HG03520 (cell line): Measurements from ENCODE around the gene AQP2.

Experiments
- ATAC-seq: cut with Tn5 transposase; IDR thresholded peaks from one replicate; pipeline ENCODE4 v1.9.1; 2021; ENCODE audit warnings: mild to moderate bottlenecking, moderate library complexity; ENCODE audit not compliant: unreplicated experiment

Gene AQP2

DNA sequence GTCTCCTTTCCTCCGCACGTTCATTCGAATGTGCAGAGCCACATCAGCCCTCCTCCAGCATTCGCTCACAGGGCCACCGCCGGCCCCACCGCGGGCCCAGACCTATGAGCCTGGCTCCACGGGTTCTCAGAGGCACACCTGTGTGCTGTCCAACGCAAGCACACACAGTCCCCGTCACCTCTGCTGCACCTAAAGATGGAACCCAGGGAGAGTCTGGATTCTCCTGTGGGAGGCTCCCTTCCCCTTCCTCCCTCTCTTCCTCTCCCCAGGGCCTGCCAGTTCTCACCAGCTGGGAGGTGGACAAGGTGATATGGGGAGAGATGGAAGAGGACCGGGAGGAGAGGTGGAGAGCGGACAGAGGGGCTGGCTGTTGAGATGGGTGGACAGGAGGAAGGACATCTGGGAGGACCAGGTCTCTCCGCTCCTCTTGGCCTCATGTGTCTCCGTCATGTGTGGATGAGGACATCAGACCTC is 17.3 kb downstream of the AQP2 start:
- ATAC-seq = no peak

DNA sequence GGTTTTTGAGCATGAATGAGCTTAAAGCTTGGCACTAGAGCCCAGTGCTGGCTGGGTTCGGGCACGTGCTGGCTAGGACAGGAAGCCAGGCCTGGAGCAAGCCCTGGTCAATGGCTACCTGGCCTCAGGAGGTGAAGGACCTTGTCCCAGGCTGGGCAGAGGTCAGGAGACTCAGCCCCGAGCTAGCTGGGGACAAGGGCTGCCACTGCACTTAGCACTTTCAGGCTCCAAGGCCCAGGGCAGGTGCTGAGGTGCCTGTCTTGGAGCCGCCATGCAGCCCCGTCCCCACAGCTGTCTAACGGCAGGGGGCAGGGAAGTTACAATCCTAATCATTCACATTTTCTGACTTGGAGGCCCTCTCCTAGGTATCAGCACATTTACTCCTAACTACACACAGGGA is 17.9 kb downstream of the AQP2 start:
- no peak for ATAC-seq

DNA sequence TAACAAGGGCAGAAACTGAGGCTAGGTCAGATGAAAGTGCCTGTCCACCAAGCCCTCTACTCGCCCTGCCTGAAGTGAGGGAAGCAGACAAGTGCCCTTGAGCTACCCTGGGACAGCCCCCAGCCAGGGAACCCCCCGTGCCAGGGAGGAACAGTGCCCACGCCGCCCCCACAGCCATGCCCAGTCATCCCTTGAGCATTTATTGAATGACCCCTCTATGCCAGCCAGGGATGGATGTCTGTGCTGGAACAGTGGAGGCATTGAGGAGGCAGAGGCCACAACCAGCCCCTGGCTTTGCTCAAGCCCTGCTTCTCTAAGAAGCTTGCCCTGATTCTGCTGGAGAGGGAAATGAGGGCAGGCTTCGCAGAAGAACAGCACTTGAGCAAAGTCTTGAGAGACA is 18.5 kb downstream of the AQP2 start:
- no peak for ATAC-seq

DNA sequence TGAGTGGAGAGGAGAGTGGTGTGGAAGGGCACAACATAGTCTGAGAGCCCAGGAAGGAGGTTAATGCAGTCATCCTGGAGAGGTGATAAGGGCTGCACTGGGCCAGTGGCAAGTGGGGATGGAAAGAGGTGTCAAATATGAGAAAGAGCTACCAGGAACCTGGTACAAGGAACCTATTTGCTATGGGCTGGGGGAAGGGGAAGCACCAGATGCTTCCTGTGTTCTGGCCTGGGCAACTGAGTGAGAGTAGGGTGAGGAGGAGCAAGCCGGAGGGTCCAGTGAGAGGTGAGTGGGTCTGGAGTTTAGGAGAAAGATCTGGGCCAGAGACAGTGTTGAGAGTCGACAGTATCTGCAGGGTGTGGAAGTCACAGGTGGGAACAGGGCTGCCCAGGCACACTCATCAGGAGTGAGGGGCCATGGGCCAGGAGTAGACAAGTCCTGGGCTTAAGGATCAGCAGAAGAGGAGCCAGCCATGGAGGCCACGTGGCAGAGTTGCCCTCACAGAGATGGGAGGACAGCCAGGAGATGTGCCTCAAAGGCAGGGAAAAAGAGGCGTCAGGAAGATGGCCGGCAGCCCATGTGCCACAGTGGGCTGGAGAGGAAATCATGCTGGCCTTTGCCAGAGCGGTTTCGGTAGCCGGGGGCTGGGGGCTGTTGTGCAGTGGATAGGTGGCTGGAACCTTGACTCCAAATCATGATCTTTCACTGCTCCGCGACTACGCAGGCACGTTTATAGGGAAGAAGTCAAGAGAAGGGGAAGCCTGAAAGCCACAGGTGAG is 19.3 kb downstream of the AQP2 start:
- no peak for ATAC-seq

DNA sequence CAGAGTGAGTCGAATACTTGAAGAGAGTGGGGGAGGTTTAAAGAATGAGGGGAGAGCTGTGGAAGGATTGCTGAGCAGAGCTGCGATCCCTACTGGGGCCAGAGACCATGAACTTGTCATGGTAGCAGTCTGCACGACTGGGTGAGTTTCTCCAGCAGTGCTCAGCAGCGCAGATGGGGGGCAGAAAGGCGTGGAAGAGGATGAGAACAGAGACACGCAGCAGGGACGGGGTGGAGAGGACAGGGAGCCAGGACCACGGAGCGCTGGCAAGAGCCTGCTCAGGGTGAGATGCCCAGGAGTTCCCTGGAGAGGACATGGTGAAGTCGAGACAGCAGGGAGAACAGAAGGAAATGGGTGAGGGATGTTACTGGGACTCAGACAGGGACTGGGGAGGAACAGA is 20.1 kb downstream of the AQP2 start:
- no peak for ATAC-seq

DNA sequence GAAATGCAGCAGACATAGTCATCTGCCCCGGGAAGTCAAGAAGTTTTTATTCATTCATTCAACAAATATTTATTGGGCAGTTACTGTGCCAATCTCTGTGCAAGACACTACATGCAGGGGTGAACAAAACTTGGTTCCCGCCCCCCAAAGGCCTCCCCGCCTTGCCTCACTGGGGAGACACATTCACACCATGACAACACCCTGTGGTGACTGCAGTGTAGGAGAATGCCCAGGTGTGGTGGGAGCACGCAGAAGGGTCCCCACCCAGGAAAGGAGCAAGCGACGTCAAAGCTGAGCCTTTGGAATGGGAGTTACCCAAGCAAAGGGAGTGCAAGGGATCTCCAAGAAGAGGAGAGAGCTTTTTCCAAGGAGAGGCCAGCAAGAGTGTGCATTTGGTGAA is 20.6 kb downstream of the AQP2 start:
- no peak for ATAC-seq

DNA sequence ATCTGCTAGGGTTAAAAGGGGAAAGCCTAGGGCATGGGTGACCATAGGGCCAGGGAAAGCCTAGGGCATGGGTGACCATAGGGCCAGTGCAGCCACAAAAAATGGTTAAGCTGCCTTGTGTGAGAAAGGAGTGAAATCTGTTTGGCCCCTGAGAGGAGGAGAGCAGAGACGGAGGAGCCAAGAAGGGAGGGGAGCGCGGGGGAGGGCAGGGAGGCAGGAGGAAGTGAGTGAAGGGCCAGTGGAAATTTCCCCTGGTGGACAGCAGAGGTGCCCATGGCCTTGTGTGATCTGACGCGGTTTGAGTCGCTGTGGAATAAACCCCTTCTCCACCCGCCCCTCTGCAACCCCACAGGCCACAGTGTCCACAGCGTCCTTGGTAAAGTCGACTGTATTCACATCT is 21.6 kb downstream of the AQP2 start:
- ATAC-seq = no peak

DNA sequence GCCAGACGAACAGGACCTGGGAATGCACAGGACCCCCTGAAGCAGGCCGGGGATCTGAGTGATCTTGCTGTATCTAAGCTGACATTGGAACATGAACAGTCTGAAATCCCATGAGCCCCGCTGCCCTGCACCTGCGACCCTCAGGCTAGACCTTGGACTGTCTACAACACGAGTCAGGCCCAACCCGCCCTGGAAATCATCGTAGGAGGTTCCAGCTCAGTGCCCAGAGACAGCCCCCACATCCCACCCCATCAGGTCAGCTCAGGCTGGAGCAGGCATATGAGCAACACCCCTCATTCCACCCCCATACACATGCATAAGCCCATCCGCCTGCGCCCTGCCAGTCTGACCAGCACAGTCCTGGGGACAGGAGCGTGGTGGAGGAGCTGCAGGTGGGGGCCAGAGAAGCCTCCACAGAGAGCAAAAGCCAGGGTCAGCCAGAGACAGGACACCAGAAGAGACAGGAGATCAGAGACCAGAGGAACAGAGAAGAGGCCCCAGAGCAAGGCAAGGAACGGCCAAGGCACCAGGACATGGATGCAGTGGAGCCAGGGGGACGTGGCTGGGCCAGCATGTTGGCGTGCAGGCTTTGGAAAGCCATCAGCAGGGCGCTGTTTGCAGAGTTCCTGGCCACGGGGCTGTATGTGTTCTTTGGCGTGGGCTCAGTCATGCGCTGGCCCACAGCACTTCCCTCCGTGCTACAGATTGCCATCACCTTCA is 22.3 kb downstream of the AQP2 start, which contains the start of gene AQP6:
Gene AQP6, plus strand, starts transcription at position 307 of the 720 bp plus-strand sequence. Its CDS starts 227 bp downstream, at position 534.
- no peak for ATAC-seq

DNA sequence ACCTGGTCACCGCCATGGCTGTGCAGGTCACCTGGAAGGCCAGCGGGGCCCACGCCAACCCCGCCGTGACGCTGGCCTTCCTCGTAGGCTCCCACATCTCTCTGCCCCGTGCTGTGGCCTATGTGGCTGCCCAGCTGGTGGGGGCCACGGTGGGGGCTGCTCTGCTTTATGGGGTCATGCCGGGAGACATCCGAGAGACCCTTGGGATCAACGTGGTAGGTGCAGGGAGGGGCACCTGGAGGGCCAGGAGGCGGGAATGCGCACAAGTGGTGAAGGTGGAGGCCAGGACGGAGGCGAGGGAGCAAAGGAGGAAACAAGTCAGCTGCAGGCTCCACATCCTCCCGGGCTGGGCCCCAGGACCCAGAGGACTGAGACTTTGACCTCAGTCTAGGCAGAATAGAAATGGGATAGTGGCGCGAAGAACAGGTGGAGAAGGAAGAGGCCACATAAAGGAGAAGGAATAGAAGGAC is 22.9 kb downstream of the AQP2 start:
- no peak for ATAC-seq

DNA sequence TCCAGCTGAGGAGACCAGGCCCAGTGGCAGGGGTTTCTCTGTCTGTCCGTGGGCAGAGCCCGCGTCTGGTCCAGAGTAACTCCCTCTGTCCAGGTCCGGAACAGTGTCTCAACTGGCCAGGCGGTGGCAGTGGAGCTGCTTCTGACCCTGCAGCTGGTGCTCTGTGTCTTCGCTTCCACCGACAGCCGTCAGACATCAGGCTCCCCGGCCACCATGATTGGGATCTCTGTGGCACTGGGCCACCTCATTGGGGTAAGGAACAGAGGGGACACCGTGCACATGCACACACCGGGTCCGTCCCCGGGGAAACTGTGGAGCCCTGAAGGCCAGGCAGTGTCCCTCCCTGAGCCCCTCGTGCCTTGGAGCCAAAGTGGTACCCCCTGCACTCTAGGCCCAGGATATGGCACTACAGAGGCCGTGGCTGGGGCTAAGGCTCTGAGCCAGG is 23.7 kb downstream of the AQP2 start:
- ATAC-seq = no peak

DNA sequence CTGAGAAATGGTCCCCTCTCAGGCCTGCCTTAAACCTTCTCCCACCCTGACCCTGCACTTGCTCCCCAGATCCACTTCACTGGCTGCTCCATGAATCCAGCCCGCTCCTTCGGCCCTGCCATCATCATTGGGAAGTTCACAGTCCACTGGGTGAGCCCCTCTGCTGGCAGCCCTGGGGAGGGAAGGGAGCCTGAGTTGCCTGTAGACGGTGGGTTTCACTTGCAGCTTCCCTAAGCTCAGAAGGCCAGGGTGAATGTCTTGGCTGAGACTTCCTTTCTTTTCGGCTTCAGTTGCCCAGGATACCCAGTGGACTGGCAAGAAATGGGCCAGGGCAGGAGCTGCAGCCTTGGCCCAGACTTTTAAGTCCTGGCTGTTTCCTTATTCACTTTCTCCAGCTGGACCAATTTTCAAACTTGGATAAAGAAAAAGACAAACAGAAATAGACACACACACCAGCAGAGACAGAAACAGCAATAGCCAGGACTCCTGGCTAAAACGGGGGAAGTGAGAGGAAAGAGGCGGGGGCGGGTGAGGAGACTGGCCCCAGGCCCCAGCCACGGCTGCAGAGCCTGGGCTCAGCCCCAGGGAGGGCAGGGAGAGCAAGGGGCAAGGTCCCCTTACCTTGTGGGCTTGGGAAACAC is 24.3 kb downstream of the AQP2 start:
- no peak for ATAC-seq

DNA sequence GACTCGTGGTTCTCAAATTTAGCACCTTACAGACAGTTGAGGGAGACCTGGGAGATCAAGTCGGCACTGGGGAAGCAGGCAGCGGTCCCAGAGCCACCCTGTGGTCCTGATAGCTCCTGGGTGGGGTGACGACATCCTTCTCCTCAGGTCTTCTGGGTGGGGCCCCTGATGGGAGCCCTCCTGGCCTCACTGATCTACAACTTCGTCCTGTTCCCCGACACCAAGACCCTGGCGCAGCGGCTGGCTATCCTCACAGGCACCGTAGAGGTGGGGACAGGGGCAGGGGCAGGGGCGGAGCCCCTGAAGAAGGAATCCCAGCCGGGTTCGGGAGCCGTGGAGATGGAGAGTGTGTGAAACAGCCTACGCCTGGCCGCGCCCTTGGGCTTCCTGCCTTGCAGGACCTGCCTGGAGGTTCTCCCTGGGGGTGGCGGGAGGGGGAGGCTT is 24.8 kb downstream of the AQP2 start:
- ATAC-seq = no peak

DNA sequence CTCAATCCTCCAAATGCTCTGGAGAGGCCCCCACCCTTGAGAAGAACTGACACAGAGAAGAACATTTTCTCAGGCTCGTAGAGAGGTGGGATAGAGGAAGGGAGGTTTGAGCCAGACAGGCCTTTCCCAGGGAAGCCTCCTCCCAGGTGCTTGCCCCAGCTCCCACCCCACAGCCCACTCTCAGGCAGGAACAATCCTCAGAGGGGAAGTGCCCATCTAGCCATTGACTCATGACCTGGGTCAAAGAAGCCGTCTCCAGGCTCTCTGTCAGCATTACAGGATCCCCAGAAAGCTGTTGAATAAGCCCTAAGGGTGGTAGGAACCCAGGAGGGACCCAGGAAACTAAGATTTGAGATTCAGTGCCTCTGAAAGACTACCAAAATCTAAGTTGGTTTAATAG is 26.0 kb downstream of the AQP2 start:
- no peak for ATAC-seq

DNA sequence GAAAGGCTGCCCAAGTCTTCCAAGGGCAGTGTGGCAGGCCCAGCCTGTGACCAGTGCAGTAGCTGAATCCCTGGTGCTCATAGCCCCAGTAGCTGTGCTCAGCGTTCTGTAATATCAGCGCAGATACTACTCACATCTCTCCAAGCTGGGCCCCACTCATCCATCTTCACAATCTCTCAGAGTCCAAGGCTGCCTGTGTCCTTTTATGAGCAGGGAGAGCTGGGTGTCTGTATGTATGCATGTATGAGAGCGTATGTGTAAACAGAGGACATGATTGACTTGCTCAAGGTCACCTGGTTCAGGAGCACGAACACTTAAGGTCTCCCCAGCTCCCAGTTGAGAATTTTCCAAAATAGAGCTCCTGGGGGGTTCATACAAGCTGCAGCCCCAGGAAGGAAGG is 27.6 kb downstream of the AQP2 start:
- no peak for ATAC-seq

DNA sequence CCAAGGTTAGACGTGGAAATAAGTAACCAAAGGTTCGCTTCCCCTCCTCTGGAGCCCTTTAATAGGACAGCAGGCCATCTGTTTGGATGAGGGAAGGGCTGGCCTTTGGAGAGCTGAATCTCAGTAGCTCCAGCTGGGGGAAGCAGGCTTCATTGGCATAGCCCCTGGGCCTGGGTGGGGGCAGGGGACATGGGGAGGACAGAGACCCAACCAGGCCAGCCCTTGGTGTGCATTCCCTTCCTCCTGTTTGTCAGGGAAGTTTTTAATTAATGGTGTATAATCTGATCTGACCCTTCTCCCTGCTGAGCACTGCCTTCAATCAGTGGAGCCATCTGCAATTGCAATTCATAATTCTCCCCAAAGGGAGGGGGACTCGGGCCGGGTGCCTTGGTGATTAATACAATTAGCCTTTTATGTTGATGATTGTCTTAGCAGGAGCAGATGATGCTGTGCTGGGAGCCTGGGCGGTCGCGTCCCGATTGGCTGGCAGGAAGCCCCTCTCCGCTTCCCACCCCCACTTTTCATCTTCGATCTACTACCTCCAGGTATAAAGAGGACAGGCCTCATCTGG is 28.6 kb downstream of the AQP2 start:
- ATAC-seq = no peak

DNA sequence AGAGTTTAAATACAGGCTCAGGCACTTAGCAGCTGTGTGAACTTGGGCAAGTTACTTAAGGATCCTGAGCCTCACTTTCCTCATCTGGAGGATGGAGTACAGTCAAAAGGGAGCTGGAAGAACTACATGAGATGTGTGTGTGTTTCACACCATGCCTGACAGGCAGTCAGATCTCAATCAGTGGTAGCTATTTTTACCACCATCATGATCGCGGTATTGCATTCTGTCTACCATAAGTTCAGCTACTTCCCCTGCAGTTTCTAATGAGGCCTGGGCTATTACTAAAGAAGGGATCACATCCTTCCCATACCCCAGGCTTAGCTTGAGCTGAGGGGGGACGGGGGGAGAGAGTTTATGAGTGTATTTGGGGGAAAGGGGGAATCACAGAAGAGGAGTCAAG is 29.3 kb downstream of the AQP2 start:
- ATAC-seq = no peak

DNA sequence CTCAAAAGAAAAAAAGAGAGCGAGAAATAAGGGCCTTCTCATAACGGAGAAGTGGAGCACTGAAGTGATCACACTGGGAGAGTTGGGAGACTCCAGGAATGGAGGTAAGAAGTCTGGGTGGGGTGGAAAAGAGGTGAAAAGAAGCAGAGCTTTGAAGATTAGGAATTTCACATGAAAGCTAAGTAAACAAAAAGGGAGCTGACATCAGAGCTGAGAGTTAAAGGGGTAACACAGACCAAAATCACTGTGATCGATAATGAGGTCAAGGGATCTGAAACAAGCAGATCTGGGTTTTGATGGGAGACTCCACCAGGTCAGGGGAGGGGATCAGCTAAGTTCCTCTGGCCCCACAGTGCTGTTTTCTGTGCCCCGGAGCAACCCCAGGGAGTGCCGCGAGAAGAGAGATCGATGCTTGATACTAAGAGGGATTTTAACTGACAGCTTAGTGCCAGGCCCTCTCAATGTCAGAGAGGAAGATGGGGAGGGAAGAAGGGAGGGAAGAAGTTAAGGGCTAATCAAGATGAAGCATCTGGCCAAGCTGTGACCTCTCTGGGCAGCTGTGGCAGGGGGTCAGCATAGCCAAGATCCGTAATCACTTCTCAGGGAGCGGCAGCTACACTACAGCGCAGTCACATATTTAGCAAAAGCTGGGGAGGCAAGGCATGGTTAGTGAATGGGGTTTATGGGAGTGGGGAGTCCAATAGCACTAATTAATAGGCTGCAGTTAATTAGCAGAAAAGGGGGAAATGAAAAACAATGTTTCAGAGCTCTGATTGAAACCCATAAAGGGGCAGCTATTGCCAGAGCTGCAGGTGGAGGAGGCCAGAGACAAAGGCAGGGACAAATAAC is 30.2 kb downstream of the AQP2 start:
- ATAC-seq = no peak

DNA sequence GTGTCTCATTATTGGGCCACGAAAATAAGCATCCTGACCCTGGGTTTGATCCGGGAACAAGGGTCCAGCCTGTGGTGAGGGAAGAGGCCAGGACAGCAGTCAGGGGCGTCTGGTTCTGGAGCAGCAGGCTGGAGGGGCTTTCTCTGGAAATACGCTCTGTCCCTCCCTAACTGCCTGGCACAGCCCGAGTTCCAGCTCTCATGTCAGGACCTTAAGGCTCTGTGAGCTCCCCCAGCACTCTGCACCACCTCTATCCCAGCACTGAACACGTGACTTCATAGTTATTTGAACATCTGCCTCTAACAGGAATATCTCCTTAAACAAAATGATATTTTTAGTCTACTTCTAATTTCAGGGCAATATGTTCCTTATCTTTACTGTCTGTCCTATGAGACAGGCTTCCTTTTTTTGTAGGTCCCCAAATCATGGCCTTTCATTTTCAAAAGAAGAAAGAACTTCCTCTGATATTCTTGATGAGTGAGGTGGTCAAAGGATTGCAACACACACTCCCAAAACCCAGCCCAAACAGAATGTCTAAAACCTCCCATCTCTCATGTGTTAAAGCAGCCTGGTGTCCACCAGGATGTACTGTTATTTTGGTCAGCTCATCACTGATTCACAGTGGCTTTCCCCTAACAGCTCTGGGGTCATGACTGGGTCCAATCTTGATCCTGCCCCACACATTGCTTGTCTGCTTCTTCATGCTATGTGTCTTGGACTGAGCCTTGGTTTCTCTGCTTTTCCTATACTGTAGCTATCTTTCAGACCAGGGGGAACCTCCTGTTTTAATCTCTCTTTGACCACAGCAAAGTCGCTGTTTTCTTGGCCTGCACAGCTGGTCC is 31.9 kb downstream of the AQP2 start:
- ATAC-seq = no peak

DNA sequence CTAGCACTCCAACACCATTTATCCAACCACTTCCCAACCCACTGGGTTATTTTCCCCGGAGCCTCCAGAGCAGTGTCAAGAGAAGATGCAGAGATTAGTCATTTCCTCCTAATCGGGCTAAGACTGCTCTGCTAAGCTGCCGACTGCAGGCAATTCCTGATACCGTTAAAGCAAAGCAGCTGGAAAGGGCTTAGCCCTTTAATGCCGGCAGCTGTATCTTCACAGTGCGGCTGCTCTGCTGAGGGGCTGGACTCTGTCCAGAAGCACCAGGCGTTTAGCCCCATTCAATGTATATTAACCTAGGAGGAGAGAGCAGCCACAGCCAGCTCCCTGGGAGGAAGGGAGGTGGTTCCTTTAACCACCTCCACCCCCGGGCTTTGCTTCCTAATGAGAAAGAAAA is 33.4 kb downstream of the AQP2 start:
- ATAC-seq = no peak
